Measurements from ENCODE around the gene LIN9. TPM values are rescaled to one million over a fixed set of nuclear protein-coding genes. Genes with fewer than 3 reads are reported as not detected.

Gene LIN9
- total and polyA plus RNA-seq, 2 of the 8 experiments (the other 6 are each of a cell fraction or from before 2014, with no cell fraction given) = 5.6 to 12.6 TPM

DNA sequence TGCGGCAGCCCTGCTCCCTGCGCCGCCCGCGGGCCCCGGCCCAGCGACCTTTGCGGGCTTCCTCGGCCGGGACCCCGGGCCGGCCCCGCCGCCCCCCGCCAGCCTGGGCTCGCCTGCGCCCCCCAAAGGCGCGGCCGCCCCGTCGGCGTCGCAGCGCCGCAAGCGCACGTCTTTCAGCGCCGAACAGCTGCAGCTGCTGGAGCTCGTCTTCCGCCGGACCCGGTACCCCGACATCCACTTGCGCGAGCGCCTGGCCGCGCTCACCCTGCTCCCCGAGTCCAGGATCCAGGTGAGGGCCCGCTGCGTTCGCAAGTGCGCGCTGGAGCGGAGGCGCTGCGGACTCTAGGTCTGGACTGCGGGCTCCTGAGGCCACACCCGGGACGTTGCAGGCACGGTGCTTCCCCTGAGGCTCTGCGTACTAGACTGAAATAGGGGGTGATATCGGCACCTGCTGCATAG lies 85.1 kb downstream of the LIN9 start (continued):
- no peak for TF ChIP-seq POU5F1 (IDR thresholded peaks at IDR 0.05; ENCODE audit: low read depth, low read length)
- TF ChIP-seq RAD21 (IDR thresholded peaks at IDR 0.05 in 1 of 2, conservative IDR thresholded peaks at IDR 0.05 in 1 of 2; ENCODE audit: low read depth in 2 of 2, low read length in 2 of 2) = peak in 1 of 2 experiments; percentile 0; a peak in 1 of 4 replicates
- TF ChIP-seq HDAC2 (IDR thresholded peaks at IDR 0.05; ENCODE audit: borderline replicate concordance in 1 of 2, low read depth in 2 of 2, low read length in 2 of 2) = peak in 1 of 2 experiments; percentile 51; a peak in 1 of 4 replicates
- TF ChIP-seq ASH2L (IDR thresholded peaks at IDR 0.05; ENCODE audit: low read length) = peak; percentile 56
- no peak for TF ChIP-seq SP4 (IDR thresholded peaks at IDR 0.05; ENCODE audit: low read length)
- TF ChIP-seq MAX (IDR thresholded peaks at IDR 0.05) = peak; percentile 47
- TF ChIP-seq SIX5 (IDR thresholded peaks at IDR 0.05; ENCODE audit: low read depth, low read length) = no peak
- TF ChIP-seq SIN3A (conservative IDR thresholded peaks at IDR 0.05 in 1 of 2, IDR thresholded peaks at IDR 0.05 in 1 of 2; ENCODE audit: low read depth in 1 of 2, low read length in 2 of 2) = no peak
- TF ChIP-seq, protein P1, sequence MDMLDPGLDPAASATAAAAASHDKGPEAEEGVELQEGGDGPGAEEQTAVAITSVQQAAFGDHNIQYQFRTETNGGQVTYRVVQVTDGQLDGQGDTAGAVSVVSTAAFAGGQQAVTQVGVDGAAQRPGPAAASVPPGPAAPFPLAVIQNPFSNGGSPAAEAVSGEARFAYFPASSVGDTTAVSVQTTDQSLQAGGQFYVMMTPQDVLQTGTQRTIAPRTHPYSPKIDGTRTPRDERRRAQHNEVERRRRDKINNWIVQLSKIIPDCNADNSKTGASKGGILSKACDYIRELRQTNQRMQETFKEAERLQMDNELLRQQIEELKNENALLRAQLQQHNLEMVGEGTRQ (IDR thresholded peaks at IDR 0.05; ENCODE audit: low read length) = no peak
- TF ChIP-seq PHF8 (conservative IDR thresholded peaks at IDR 0.05; ENCODE audit: low read depth, low read length) = 0 out of 2 replicates have a peak, but pooled peaks have one; percentile 14
- no peak for TF ChIP-seq GABPA (IDR thresholded peaks at IDR 0.05; ENCODE audit: borderline replicate concordance, insufficient read depth, low read length)
- no peak for TF ChIP-seq POLR2AphosphoS5 (IDR thresholded peaks at IDR 0.05; ENCODE audit: low read depth, low read length)

Measured in H1 (cell line).